Muscle of leg (tissue), 11 donors: ENCODE results near the gene PCBD2. TPM values are rescaled to one million over a fixed set of nuclear protein-coding genes. Genes with fewer than 3 reads are reported as not detected.
"Not testable (repeated sequence)": the region's sequence is repeated elsewhere in the genome, so short reads cannot be mapped to it uniquely, and the experiment has no call there.

Source experiments
- DNase-seq: peaks from one replicate; pipeline ENCODE4 v3.0.0; 2013
- H3K27ac ChIP-seq: one replicate; pipeline ENCODE4 v1.5.1; 2013; ENCODE audit warnings: mild to moderate bottlenecking, low read length, control low read depth
- H3K27me3 ChIP-seq: one replicate; pipeline ENCODE4 v1.6.1; 2013; ENCODE audit warnings: low read length; ENCODE audit not compliant: control insufficient read depth, insufficient read depth
- H3K36me3 ChIP-seq: one replicate; pipeline ENCODE4 v1.6.1; 2013; ENCODE audit warnings: low read length; ENCODE audit not compliant: control insufficient read depth, insufficient read depth
- H3K4me1 ChIP-seq: one replicate; pipeline ENCODE4 v1.6.1; 2013; ENCODE audit warnings: low read length; ENCODE audit not compliant: control insufficient read depth, insufficient read depth
- H3K4me3 ChIP-seq: one replicate; pipeline ENCODE4 v1.5.1; 2013; ENCODE audit warnings: low read length, control low read depth
- H3K9me3 ChIP-seq: replicated peaks from 2 replicates; pipeline ENCODE4 v1.6.1; 2013; ENCODE audit warnings: low read depth, low read length; ENCODE audit not compliant: control insufficient read depth
- WGBS: methylation state at CpG from one replicate; pipeline ENCODE4 v1.1.5; 2013; ENCODE audit warnings: missing lambda C conversion rate; ENCODE audit not compliant: insufficient coverage; 5-methylcytosine and 5-hydroxymethylcytosine counted together
- polyA plus RNA-seq, 8 donors: library from polyadenylated mRNA; unstranded; fragments of 120-200 nt; gene quantifications; one replicate each; pipeline versions ENCODE4 v1.2.1 to v1.2.3, GENCODE V29; 2013; ENCODE audit warnings: inconsistent platforms in 1 of 8, low replicate concordance in 1 of 8; ENCODE audit not compliant: insufficient read length in 8 of 8, insufficient read depth in 1 of 8
- total RNA-seq: library from RNA; stranded (reverse); fragments of 120-200 nt; gene quantifications from one replicate; pipeline ENCODE4 v1.2.4, GENCODE V29; 2013

The PCBD2 gene
- total and polyA plus RNA-seq, 9 donors = 7.3 to 12.3 (median 9.1) TPM

DNA sequence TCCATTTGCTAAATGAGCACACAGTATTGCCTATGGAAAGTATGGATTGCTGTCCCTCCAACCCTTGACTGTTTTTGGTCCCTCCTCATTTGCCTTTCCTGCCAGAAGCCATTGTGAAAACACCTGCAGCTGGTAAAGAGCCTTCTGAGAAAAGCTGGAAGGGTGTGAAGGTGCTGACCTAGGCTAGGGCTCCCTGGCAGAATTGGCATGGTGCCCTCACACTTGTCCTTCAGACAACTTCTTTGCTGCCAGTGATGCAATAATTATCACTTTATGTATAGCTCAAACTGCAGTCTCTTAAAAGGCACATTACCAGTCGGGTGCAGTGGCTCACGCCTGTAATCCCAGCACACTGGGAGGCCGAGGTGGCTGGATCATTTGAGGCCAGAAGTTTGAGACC is 26.5 kb upstream of the PCBD2 start:
- H3K36me3 ChIP-seq = peaks cover 7% of the 10 kb centered on the region
- H3K4me3 ChIP-seq = no peak overlapping the region
- peaks cover 13% of the 10 kb centered on the region for H3K4me1 ChIP-seq
- no peaks in the 10 kb centered on the region for H3K9me3 ChIP-seq
- 90% methylated on average over 3 of the region's 3 CpGs for WGBS
- H3K27me3 ChIP-seq = no peaks in the 10 kb centered on the region
- no peak overlapping the region for H3K27ac ChIP-seq
- DNase-seq = no peak

- H3K36me3 ChIP-seq = peaks cover 7% of the 10 kb centered on the region
- peaks cover 6% of the 10 kb centered on the region for H3K4me1 ChIP-seq
- H3K27ac ChIP-seq = no peak overlapping the region
- no peaks in the 10 kb centered on the region for H3K27me3 ChIP-seq
- H3K4me3 ChIP-seq = no peak overlapping the region
- no peaks in the 10 kb centered on the region for H3K9me3 ChIP-seq
- DNase-seq = no peak
- WGBS = 90% methylated on average over 3 of the region's 3 CpGs
Observed at GRCh38 chr5:134879456-134879855, 25.5 kb upstream of the PCBD2 start.

GRCh38 chr5:134880937-134881336 is 24.0 kb upstream of the PCBD2 start:
- DNase-seq, H3K4me3 ChIP-seq, H3K36me3 ChIP-seq, H3K27ac ChIP-seq, H3K9me3 ChIP-seq, H3K4me1 ChIP-seq, H3K27me3 ChIP-seq: not testable (repeated sequence)
- no CpG with 5 or more reads among the region's 3 CpGs for WGBS

DNA sequence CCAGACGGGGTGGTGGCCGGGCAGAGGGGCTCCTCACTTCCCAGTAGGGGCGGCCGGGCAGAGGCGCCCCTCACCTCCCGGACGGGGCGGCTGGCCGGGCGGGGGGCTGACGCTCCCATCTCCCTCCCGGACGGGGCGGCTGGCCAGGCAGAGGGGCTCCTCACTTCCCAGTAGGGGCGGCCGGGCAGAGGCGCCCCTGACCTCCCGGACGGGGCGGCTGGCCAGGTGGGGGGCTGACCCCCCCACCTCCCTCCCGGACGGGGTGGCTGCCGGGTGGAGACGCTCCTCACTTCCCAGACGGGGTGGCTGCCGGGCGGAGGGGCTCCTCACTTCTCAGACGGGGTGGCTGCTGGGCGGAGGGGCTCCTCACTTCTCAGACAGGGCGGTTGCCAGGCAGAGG is 23.2 kb upstream of the PCBD2 start:
- H3K9me3 ChIP-seq, H3K36me3 ChIP-seq, H3K27ac ChIP-seq, H3K4me3 ChIP-seq, DNase-seq, H3K27me3 ChIP-seq, H3K4me1 ChIP-seq: not testable (repeated sequence)
- WGBS = 97% methylated on average over 12 of the region's 30 CpGs

GRCh38 chr5:134887593-134888159 is 17.3 kb upstream of the PCBD2 start:
- WGBS = 79% methylated on average over 11 of the region's 14 CpGs
- no peak for DNase-seq
- no peak overlapping the region for H3K27ac ChIP-seq
- H3K9me3 ChIP-seq = peaks cover 2% of the 10 kb centered on the region
- H3K27me3 ChIP-seq = no peaks in the 10 kb centered on the region
- no peaks in the 10 kb centered on the region for H3K4me1 ChIP-seq
- H3K4me3 ChIP-seq = no peak overlapping the region
- peaks cover 24% of the 10 kb centered on the region for H3K36me3 ChIP-seq

DNA sequence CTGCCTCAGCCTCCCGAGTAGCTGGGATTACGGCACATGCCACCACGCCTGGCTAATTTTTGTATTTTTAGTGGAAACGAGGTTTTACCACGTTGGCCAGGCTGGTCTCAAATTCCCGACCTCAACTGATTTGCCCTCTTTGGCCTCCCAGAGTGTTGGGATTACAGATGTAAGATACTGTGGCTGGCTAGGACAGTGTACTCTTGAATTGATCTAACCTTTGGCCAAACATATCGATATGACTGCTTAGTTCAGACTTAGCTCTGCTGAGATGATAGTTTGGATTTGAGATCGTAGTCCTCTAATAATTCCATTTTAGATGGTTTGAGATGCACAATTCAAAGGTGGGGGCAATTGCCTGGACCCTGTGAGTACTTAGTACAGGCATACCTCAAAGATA is 15.6 kb upstream of the PCBD2 start:
- Histone ChIP-seq H3K4me1 (no peaks in the 10 kb centered on the region), H3K9me3 (peaks cover 2% of the 10 kb centered on the region), H3K36me3 (peaks cover 36% of the 10 kb centered on the region), H3K27me3 (no peaks in the 10 kb centered on the region), H3K27ac (no peak overlapping the region), H3K4me3 (no peak overlapping the region)
- no peak for DNase-seq
- 92% methylated on average over 5 of the region's 8 CpGs for WGBS

- no peaks in the 10 kb centered on the region for H3K4me1 ChIP-seq
- H3K27me3 ChIP-seq = no peaks in the 10 kb centered on the region
- H3K9me3 ChIP-seq = peaks cover 2% of the 10 kb centered on the region
- peaks cover 37% of the 10 kb centered on the region for H3K36me3 ChIP-seq
- no peak for DNase-seq
- H3K27ac ChIP-seq = no peak overlapping the region
- no CpG with 5 or more reads among the region's 1 CpG for WGBS
- no peak overlapping the region for H3K4me3 ChIP-seq
Observed at GRCh38 chr5:134891473-134891872, 13.5 kb upstream of the PCBD2 start.

DNA sequence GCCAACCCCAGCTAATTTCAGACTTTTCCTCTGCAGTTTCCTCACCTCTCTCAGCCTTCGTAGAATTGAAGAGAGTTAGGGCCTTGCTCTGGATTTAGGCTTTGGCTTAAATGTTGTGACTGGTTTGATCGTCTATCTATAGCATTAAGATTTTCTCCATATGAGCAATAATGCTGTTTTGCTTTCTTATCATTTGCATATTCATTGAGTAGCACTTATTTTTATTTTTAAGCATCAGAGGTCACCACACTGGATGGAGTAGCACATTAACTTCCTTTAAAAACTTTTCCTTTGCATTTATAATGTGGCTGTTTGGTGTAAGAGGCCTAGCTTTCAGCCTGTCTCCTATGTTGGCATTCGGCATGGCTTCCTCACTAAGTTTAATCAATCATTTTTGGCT is 12.6 kb upstream of the PCBD2 start:
- Histone ChIP-seq H3K4me3 (no peak overlapping the region), H3K9me3 (peaks cover 2% of the 10 kb centered on the region), H3K27me3 (no peaks in the 10 kb centered on the region), H3K36me3 (peaks cover 39% of the 10 kb centered on the region), H3K4me1 (no peaks in the 10 kb centered on the region), H3K27ac (no peak overlapping the region)
- no peak for DNase-seq
- no CpG with 5 or more reads among the region's 3 CpGs for whole genome bisulfite sequencing

DNA sequence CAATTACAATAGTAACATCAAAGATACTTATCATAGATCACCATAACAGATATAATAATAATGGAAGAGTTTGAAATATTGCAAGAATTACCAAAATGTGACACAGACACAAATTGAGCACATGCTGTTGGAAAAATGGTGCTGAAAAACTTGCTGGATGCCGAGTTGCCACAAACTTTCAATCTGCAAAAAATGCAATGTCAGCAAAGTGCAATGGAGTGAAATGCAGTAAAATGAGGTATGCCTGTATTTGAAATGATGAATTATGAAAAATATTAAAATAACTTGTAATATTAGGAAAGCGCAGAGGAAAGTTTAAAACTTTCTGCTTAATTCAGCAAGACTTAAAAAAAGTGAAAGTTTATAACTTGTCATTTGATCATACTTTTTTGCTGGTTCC is 12.0 kb upstream of the PCBD2 start:
- H3K36me3 ChIP-seq = peaks cover 40% of the 10 kb centered on the region
- peaks cover 2% of the 10 kb centered on the region for H3K9me3 ChIP-seq
- no peak for DNase-seq
- H3K27me3 ChIP-seq = no peaks in the 10 kb centered on the region
- WGBS = 91% methylated on average over 1 of the region's 2 CpGs
- H3K4me3 ChIP-seq = no peak overlapping the region
- H3K4me1 ChIP-seq = no peaks in the 10 kb centered on the region
- no peak overlapping the region for H3K27ac ChIP-seq

DNA sequence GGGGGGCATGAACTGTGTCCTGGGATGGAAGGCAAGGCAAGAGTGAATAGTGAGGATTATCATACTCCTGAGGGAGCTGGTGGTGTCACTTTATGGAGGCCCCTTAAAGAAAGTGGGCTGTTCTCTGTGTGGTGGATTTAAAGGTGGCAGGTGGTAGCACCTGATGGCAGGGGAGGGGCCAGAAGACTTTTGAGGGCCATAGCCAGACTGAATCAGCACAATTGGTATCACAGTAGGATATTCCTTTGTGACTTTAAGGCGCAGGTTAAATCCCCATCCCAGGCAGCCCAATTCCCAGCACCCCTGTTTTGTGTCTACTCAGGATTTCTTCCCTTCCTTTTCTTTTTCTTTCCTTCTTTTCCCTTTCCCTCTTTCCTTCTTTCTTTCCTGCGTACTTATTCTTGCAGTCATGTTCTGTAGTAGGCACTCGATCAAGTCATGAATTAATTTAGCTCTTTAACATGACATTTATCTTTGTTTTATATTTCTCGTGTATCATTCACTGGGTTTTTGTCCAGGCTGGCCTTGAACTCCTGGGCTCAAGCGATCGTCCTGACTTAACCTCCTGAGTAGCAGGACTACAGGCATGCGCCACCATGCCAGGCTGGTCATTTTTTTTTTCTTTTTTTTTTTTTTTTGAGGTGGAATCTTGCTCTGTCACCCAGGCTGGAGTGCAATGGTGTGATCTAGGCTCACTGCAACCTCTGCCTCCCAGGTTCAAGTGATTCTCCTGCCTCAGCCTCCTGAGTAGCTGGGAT is 11.0 kb upstream of the PCBD2 start:
- Histone ChIP-seq H3K4me1 (no peaks in the 10 kb centered on the region), H3K27ac (no peak overlapping the region), H3K4me3 (no peak overlapping the region), H3K36me3 (peaks cover 33% of the 10 kb centered on the region), H3K9me3 (peaks cover 2% of the 10 kb centered on the region), H3K27me3 (no peaks in the 10 kb centered on the region)
- no peak for DNase-seq
- WGBS = 87% methylated on average over 4 of the region's 7 CpGs
